ENCODE results near the gene DYSF.

Gene DYSF

DNA sequence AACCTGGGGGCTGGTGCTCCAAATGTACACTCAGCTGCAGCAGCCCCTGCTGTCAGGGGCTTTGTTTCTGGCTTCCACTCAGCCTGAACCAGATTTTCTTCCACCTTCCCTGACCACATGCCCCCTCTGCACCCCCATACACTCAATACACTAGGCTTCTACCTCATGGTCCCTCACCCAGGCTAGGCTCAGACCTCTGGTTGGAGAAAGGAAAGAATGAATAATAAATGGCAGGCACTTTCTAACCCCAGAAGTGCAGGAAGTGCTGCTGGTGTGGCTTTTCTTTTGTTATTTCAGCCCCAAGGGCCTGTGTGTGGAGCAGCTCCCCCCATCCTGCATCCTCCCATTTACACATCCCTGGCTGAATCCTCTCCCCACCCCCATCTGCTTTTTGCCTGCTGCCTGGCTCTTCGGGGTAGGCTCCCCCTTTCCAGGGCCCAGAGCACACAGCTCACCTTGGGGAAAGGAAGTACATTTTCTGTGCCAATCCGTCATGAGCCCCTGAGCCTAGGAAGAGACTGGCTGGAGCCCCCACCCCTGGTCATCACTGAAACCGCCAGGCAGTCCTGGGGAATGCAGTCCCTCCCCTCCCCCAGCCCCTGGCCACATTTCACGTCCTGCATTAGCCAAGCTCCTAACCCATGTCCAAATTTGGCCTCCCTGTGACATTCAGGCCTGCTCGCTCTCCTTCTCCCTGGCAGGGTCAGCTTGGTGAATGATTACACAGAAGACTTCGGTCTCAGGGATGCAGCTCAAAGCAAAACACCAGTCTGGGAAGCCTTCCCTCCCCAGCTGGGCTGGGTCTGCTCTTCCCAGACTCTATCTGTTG, 2.6 kb downstream of the DYSF start:
- DNase-seq, result no peak
- intact Hi-C loops (cut with DNase I), result no loop called here

GRCh38 chr2:71456617-71457016, 3.3 kb downstream of the DYSF start:
- intact Hi-C loops (cut with DNase I), result no loop called here
- no peak for DNase-seq

DNA sequence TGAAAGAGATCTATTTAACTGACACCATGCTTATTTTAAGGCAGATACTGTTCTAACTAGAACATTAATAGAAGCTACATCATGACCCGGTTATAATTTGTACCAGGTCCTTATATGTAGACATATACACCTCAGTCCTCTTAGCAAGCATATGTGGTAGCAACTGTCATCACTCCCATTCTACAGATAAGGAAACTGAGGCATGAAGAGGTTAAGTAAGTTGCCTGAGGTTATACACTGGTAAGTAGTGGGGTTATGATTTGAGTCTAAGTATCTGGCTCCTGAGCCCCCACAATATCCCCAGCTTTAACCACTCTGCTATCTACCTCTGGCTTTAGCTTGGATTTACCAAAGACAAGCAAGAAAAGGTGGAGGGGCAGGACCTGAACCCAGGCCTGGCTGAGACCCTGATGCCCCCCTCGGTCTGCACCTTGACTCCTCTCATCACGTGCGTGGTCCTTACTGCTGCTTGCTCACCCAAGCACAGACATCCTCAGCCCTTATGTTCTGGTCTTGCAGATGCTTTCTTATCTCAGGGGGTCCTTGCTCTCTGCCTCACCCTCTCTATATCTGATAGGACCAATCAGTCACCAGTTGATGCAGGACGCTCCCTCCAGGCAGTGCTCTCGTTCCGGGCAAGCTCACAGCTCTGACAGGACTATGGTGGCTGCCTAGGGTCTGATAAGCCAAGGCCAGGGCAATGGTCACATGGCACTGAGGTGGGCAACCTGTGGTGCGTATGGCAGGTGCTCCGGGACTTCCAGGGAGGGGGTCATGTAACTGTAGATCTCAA, 4.0 kb downstream of the DYSF start:
- intact Hi-C loops (cut with DNase I), result no loop called here
- no peak for DNase-seq

- intact Hi-C loops (cut with DNase I), result no loop called here
- DNase-seq, result no peak
Measured at GRCh38 chr2:71457923-71458322, 4.6 kb downstream of the DYSF start.

GRCh38 chr2:71458413-71459083, 5.2 kb downstream of the DYSF start:
- DNase-seq, result no peak
- intact Hi-C loops (cut with DNase I), result no loop called here

DNA sequence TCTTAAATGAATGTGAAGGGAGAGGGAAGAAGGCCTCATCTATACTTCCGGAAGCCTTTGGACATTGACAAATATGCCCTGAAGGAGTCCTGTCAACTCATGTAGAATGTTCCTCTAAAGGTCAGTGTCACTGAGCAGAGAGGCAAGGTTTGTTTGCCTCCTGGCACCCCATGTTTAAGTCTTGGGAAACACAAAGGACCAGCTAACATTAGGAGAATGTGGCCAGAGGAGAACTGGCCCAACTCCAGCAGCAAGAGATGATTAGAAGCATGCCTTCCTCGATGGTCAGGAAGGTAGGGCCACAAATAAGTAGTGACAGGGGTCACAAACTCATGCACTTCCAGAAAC, 5.7 kb downstream of the DYSF start:
- DNase-seq, result no peak
- intact Hi-C loops (cut with DNase I), result no loop called here

- intact Hi-C loops (cut with DNase I), result no loop called here
- no peak for DNase-seq
Measured at GRCh38 chr2:71460056-71460455, 6.7 kb downstream of the DYSF start.

DNA sequence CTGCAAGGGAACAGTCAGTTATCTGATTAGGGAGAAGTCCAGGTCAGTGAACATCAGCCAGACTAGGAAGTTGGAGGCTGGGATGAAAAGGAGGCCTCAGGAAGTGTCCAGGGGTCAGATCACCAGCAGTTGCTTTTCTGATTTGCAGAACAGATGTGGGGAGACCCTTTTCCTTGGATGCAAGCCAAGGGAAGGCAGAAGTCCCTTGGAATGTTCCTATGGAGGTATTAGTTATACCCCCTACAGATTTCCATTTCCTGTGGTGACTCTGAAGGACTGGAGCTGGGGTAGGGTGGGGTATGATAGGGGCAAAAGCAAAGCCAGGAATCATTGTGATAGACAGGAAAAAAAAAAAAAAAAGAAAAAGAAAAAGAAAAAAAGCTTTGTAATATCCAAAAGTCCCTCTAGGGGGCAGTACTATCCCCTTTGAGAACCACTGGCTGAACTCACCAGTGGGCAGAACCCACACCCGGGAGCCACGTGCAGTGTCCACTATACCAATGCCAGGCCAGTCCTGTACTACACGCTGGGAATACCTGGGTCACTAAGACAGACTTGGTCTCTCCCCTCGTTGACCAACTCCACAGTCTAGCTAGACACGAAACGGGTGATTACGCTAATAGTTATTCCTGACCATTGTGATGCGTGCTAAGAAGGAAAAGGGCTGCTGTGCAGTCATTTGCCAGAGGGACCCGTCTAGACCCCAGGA, 7.4 kb downstream of the DYSF start:
- DNase-seq, result no peak
- intact Hi-C loops (cut with DNase I), result no loop called here

GRCh38 chr2:71461304-71461671, 7.9 kb downstream of the DYSF start:
- DNase-seq, result no peak
- intact Hi-C loops (cut with DNase I), result no loop called here

- intact Hi-C loops (cut with DNase I), result no loop called here
- DNase-seq, result peak in 1 of 10 donors; percentile 77
Measured at GRCh38 chr2:71462056-71462605, 8.8 kb downstream of the DYSF start.

- DNase-seq, result no peak
- intact Hi-C loops (cut with DNase I), result no loop called here
Measured at GRCh38 chr2:71462641-71463341, 9.4 kb downstream of the DYSF start.

GRCh38 chr2:71463342-71463654, 9.9 kb downstream of the DYSF start:
- intact Hi-C loops (cut with DNase I), result no loop called here
- no peak for DNase-seq

- no peak for DNase-seq
- intact Hi-C loops (cut with DNase I), result no loop called here
Measured at GRCh38 chr2:71464389-71464788, 11.0 kb downstream of the DYSF start.

GRCh38 chr2:71465356-71465755, 12.0 kb downstream of the DYSF start:
- DNase-seq, result no peak
- intact Hi-C loops (cut with DNase I), result no loop called here

GRCh38 chr2:71465961-71466300, 12.6 kb downstream of the DYSF start:
- no peak for DNase-seq
- intact Hi-C loops (cut with DNase I), result no loop called here

DNA sequence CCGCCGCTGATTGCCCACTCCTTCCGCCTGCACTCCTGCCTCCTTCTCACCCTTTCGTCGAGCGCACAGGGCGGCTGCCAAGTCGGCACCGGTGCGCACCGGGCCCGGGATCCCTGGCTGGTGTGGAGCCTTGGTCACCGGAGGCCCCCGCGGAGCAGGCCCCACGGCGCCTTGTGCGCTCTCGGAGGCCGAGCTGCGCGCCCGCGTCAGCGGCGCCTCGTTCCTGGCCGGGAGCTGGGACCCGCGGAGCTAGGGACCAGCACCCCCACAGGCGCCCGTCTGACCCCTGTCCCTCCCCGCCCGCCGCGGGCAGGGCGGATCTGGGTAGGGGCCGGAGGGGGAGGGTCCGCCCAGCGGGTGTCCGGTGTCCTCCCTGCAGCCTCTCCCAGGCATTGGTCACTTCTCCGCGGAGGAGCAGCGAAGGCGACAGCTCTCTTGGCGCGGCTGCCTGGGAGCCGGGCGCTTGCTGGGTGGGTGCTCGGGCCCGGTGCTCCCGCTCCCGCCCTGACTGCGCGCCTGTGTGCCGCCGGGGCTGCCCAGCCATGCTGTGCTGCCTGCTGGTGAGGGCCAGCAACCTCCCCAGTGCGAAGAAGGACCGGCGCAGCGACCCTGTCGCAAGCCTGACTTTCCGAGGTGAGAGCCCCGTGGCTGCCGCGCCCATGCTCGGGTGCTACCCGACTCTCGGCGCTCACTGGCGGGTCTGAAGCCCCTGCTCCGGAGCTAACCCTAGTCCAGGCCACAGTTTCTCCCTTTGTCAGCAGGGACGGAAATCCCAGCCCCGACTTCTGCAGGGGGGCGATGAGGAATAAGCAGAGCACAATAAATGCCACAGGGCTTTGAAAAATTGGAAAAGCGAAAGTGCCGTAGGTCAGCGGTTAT, 13.2 kb downstream of the DYSF start:
- intact Hi-C loops (cut with DNase I), result no loop called here
- DNase-seq, result peak in 6 of 10 donors; percentile 14 to 87 (median 52)

- intact Hi-C loops (cut with DNase I), result no loop called here
- DNase-seq, result no peak
Measured at GRCh38 chr2:71467180-71467815, 13.9 kb downstream of the DYSF start.

DNA sequence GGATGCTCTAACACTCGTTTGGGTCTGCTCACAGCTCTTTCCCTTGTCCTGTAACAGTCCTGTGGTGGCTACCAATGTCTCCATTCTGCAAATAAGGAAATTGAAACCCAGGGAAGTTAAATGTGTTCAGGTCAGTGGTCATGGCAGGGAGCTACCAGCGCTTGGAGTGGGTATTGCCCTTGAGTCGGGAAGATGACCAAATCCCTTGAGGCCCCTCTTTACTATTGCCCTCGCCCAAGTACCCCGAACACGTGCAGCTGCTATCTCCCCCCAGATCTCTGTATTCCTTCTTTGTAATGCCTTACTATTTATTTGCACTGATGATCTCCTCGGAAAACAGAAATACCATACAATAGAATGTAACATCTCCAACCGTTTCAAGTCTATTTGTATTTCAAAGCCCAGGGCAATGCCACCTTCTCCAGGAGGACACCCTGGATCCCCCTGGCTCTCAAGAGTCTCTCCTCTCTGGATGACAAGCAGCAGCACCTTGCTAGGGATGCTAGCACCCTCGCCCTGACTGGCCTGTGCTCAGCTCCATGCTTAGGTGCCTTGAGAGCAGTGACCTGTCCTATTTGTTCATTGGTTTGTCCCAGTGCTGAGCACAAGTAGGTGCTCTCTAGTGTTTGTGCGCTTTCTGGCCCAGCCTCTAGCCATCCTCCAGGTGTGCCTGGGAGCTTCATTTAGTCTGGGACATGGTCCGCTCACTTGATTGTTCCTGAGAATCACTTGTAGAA, 15.1 kb downstream of the DYSF start:
- DNase-seq, result no peak
- intact Hi-C loops (cut with DNase I), result no loop called here
